SK-N-SH treated with all-trans-retinoic acid at 6 μM for 48 hours (cell line): ENCODE results near the gene PSMD2.

Source experiments
- ATAC-seq: fragments of 200-7000 bp; cut with Tn5 transposase; 3 replicates; pipeline ENCODE4 v1.9.1; 2020; ENCODE audit warnings: mild to moderate bottlenecking, moderate library complexity
- BACH2 ChIP-seq: fragments of 250-450 bp; sonication (Bioruptor Pico); IDR thresholded peaks from 2 replicates; pipeline ENCODE4 v1.9.0; 2021; ENCODE audit warnings: mild to moderate bottlenecking, borderline replicate concordance
- CSDC2 ChIP-seq: fragments of 250-450 bp; sonication (Bioruptor Pico); IDR thresholded peaks from 2 replicates; pipeline ENCODE4 v1.5.0; 2020; ENCODE audit warnings: mild to moderate bottlenecking, moderate library complexity
- ESRRG ChIP-seq: fragments of 250-450 bp; sonication (Bioruptor Pico); IDR thresholded peaks from 2 replicates; pipeline ENCODE4 v1.6.1; 2021; ENCODE audit warnings: mild to moderate bottlenecking
- GLIS3 ChIP-seq: fragments of 250-450 bp; sonication (Bioruptor Pico); IDR thresholded peaks from 2 replicates; pipeline ENCODE4 v1.5.0; 2020; ENCODE audit warnings: mild to moderate bottlenecking, moderate library complexity
- ISL1 ChIP-seq: fragments of 250-450 bp; sonication (Bioruptor Pico); IDR thresholded peaks from 2 replicates; pipeline ENCODE4 v2.1.2; 2022; ENCODE audit warnings: mild to moderate bottlenecking, moderate library complexity
- OSR1 ChIP-seq: fragments of 250-450 bp; sonication (Bioruptor Pico); IDR thresholded peaks from 2 replicates; pipeline ENCODE4 v1.8.0; 2022; ENCODE audit warnings: moderate library complexity, mild to moderate bottlenecking, inconsistent platforms
- PATZ1 ChIP-seq: fragments of 250-450 bp; sonication (Bioruptor Pico); IDR thresholded peaks from 2 replicates; pipeline ENCODE4 v1.8.0; 2020; ENCODE audit warnings: mild to moderate bottlenecking, moderate library complexity, borderline replicate concordance
- RARB ChIP-seq: fragments of 250-450 bp; sonication (Bioruptor Pico); IDR thresholded peaks from 2 replicates; pipeline ENCODE4 v1.8.0; 2021; ENCODE audit warnings: mild to moderate bottlenecking, moderate library complexity
- SNAI2 ChIP-seq: fragments of 250-450 bp; sonication (Bioruptor Pico); IDR thresholded peaks from 2 replicates; pipeline ENCODE4 v1.5.0; 2020; ENCODE audit warnings: mild to moderate bottlenecking, moderate library complexity
- TCF4 ChIP-seq: fragments of 250-450 bp; sonication (Bioruptor Pico); IDR thresholded peaks from 2 replicates; pipeline ENCODE4 v1.8.0; 2021; ENCODE audit warnings: mild to moderate bottlenecking, moderate library complexity, borderline replicate concordance
- TOX ChIP-seq: fragments of 250-450 bp; sonication (Bioruptor Pico); IDR thresholded peaks from 2 replicates; pipeline ENCODE4 v1.8.0; 2021; ENCODE audit warnings: mild to moderate bottlenecking, moderate library complexity, borderline replicate concordance
- ZC3H10 ChIP-seq: fragments of 250-450 bp; sonication (Bioruptor Pico); IDR thresholded peaks from 2 replicates; pipeline ENCODE4 v1.5.1; 2021; ENCODE audit warnings: mild to moderate bottlenecking, moderate library complexity
- ZFP3 ChIP-seq: fragments of 250-450 bp; sonication (Bioruptor Pico); IDR thresholded peaks from 2 replicates; pipeline ENCODE4 v1.5.0; 2020; ENCODE audit warnings: mild to moderate bottlenecking, moderate library complexity
- ZFP30 ChIP-seq: fragments of 450-650 bp; formaldehyde crosslinking; IDR thresholded peaks from 2 replicates; pipeline ENCODE4 v1.5.0; 2022; ENCODE audit warnings: mild to moderate bottlenecking, moderate library complexity
- ZNF565 ChIP-seq: fragments of 450-650 bp; formaldehyde crosslinking; conservative IDR thresholded peaks from 2 replicates; pipeline ENCODE4 v1.5.0; 2020; ENCODE audit warnings: low read depth, mild to moderate bottlenecking, moderate library complexity
- ZNF70 ChIP-seq: fragments of 450-650 bp; formaldehyde crosslinking; IDR thresholded peaks from 2 replicates; pipeline ENCODE4 v1.5.0; 2020; ENCODE audit warnings: mild to moderate bottlenecking, moderate library complexity
- ZNF8 ChIP-seq: fragments of 450-650 bp; formaldehyde crosslinking; IDR thresholded peaks from 2 replicates; pipeline ENCODE4 v1.5.0; 2020; ENCODE audit warnings: mild to moderate bottlenecking, moderate library complexity
- TF ChIP-seq, protein P1 (sequence below): fragments of 250-450 bp; sonication (Bioruptor Pico); IDR thresholded peaks from 2 replicates; pipeline ENCODE4 v1.5.1; 2020; ENCODE audit warnings: low read depth, mild to moderate bottlenecking, moderate library complexity
- TF ChIP-seq, protein P2 (sequence below): fragments of 250-450 bp; sonication (Bioruptor Pico); IDR thresholded peaks from 2 replicates; pipeline ENCODE4 v1.5.0; 2020; ENCODE audit warnings: mild to moderate bottlenecking, moderate library complexity
- TF ChIP-seq, protein P3 (sequence below): fragments of 250-450 bp; sonication (Bioruptor Pico); IDR thresholded peaks from 2 replicates; pipeline ENCODE4 v1.5.1; 2021; ENCODE audit warnings: mild to moderate bottlenecking, moderate library complexity
- TF ChIP-seq, protein P4 (sequence below): fragments of 250-450 bp; sonication (Bioruptor Pico); IDR thresholded peaks from 2 replicates; pipeline ENCODE4 v1.8.0; 2021; ENCODE audit warnings: low read depth, mild to moderate bottlenecking, moderate library complexity, borderline replicate concordance

Gene PSMD2

GRCh38 chr3:184355261-184356040, 56.4 kb downstream of the PSMD2 start:
- no peak for TF ChIP-seq ESRRG (CRISPR knock-in tag)
- no peak for TF ChIP-seq OSR1 (CRISPR knock-in tag)
- no peak for TF ChIP-seq TCF4 (CRISPR knock-in tag)
- TF ChIP-seq ISL1 (CRISPR knock-in tag): no peak
- TF ChIP-seq CSDC2 (CRISPR knock-in tag): no peak
- no peak for TF ChIP-seq BACH2 (CRISPR knock-in tag)
- no peak for TF ChIP-seq ZFP30
- TF ChIP-seq, protein P1, sequence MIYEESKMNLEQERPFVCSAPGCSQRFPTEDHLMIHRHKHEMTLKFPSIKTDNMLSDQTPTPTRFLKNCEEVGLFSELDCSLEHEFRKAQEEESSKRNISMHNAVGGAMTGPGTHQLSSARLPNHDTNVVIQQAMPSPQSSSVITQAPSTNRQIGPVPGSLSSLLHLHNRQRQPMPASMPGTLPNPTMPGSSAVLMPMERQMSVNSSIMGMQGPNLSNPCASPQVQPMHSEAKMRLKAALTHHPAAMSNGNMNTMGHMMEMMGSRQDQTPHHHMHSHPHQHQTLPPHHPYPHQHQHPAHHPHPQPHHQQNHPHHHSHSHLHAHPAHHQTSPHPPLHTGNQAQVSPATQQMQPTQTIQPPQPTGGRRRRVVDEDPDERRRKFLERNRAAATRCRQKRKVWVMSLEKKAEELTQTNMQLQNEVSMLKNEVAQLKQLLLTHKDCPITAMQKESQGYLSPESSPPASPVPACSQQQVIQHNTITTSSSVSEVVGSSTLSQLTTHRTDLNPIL (CRISPR knock-in tag): no peak
- TF ChIP-seq ZNF70: no peak
- TF ChIP-seq TOX (CRISPR knock-in tag): no peak
- TF ChIP-seq, protein P2, sequence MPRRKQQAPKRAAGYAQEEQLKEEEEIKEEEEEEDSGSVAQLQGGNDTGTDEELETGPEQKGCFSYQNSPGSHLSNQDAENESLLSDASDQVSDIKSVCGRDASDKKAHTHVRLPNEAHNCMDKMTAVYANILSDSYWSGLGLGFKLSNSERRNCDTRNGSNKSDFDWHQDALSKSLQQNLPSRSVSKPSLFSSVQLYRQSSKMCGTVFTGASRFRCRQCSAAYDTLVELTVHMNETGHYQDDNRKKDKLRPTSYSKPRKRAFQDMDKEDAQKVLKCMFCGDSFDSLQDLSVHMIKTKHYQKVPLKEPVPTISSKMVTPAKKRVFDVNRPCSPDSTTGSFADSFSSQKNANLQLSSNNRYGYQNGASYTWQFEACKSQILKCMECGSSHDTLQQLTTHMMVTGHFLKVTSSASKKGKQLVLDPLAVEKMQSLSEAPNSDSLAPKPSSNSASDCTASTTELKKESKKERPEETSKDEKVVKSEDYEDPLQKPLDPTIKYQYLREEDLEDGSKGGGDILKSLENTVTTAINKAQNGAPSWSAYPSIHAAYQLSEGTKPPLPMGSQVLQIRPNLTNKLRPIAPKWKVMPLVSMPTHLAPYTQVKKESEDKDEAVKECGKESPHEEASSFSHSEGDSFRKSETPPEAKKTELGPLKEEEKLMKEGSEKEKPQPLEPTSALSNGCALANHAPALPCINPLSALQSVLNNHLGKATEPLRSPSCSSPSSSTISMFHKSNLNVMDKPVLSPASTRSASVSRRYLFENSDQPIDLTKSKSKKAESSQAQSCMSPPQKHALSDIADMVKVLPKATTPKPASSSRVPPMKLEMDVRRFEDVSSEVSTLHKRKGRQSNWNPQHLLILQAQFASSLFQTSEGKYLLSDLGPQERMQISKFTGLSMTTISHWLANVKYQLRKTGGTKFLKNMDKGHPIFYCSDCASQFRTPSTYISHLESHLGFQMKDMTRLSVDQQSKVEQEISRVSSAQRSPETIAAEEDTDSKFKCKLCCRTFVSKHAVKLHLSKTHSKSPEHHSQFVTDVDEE (CRISPR knock-in tag): no peak
- no peak for TF ChIP-seq RARB (CRISPR knock-in tag)
- no peak for TF ChIP-seq PATZ1
- no peak for TF ChIP-seq SNAI2
- TF ChIP-seq, all 23 proteins: peak for 0
- ATAC-seq: no peak

- no peak for TF ChIP-seq TCF4 (CRISPR knock-in tag)
- no peak for TF ChIP-seq RARB (CRISPR knock-in tag)
- TF ChIP-seq, protein P3, sequence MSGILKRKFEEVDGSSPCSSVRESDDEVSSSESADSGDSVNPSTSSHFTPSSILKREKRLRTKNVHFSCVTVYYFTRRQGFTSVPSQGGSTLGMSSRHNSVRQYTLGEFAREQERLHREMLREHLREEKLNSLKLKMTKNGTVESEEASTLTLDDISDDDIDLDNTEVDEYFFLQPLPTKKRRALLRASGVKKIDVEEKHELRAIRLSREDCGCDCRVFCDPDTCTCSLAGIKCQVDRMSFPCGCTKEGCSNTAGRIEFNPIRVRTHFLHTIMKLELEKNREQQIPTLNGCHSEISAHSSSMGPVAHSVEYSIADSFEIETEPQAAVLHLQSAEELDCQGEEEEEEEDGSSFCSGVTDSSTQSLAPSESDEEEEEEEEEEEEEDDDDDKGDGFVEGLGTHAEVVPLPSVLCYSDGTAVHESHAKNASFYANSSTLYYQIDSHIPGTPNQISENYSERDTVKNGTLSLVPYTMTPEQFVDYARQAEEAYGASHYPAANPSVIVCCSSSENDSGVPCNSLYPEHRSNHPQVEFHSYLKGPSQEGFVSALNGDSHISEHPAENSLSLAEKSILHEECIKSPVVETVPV (CRISPR knock-in tag): no peak
- TF ChIP-seq SNAI2: no peak
- no peak for TF ChIP-seq PATZ1
- TF ChIP-seq ZFP3: no peak
- TF ChIP-seq ZNF70: no peak
- TF ChIP-seq, protein P1 (CRISPR knock-in tag): no peak
- TF ChIP-seq, protein P4, sequence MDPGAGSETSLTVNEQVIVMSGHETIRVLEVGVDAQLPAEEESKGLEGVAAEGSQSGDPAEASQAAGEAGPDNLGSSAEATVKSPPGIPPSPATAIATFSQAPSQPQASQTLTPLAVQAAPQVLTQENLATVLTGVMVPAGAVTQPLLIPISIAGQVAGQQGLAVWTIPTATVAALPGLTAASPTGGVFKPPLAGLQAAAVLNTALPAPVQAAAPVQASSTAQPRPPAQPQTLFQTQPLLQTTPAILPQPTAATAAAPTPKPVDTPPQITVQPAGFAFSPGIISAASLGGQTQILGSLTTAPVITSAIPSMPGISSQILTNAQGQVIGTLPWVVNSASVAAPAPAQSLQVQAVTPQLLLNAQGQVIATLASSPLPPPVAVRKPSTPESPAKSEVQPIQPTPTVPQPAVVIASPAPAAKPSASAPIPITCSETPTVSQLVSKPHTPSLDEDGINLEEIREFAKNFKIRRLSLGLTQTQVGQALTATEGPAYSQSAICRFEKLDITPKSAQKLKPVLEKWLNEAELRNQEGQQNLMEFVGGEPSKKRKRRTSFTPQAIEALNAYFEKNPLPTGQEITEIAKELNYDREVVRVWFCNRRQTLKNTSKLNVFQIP (CRISPR knock-in tag): no peak
- TF ChIP-seq ZNF565 (CRISPR knock-in tag): no peak
- TF ChIP-seq ZC3H10 (CRISPR knock-in tag): no peak
- no peak for TF ChIP-seq GLIS3 (CRISPR knock-in tag)
- TF ChIP-seq ZNF8 (CRISPR knock-in tag): no peak
- no peak for TF ChIP-seq OSR1 (CRISPR knock-in tag)
- TF ChIP-seq BACH2 (CRISPR knock-in tag): no peak
- ATAC-seq: no peak
Measured at GRCh38 chr3:184357248-184358123, 58.4 kb downstream of the PSMD2 start.
